GM18951 (cell line): ENCODE data around the gene FAR2.
"Not testable (repeated sequence)": the region's sequence is repeated elsewhere in the genome, so short reads cannot be mapped to it uniquely, and the experiment has no call there.

Source experiments
- POLR2A ChIP-seq: IDR thresholded peaks from 4 replicates; pipeline ENCODE4 v1.6.1; 2011; ENCODE audit warnings: mild to moderate bottlenecking; ENCODE audit not compliant: insufficient read length, insufficient read depth; ENCODE audit errors: extremely low read depth
- in situ Hi-C: fragments of 300-500 bp; cut with MboI; formaldehyde crosslinking; loops from one replicate; pipeline ENCODE4 v1.12.0; 2022; ENCODE audit warnings: low sequenced_read_pairs, mixed read lengths, inconsistent platforms; ENCODE audit not compliant: unreplicated experiment

FAR2 gene

DNA sequence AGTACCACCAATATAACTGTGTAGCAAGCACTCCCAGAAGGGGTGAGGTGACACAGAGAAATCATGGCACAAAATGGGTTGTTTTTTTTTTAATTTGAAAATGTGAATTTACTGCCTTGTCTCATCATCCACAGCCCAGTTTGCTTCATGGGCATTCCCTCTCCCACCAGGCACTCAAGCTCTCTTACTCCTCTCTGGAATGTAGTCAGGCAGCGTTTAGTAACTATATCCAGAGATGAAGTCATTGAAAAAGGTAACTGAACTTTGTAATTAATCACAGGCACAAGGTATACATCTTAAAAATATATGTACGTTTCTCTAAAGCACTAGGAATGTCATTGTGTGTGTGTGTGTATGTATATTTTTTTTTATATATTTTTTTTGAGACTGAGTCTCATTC, 91.4 kb downstream of the FAR2 start:
- in situ Hi-C loops = no loop called here
- TF ChIP-seq POLR2A = no peak

DNA sequence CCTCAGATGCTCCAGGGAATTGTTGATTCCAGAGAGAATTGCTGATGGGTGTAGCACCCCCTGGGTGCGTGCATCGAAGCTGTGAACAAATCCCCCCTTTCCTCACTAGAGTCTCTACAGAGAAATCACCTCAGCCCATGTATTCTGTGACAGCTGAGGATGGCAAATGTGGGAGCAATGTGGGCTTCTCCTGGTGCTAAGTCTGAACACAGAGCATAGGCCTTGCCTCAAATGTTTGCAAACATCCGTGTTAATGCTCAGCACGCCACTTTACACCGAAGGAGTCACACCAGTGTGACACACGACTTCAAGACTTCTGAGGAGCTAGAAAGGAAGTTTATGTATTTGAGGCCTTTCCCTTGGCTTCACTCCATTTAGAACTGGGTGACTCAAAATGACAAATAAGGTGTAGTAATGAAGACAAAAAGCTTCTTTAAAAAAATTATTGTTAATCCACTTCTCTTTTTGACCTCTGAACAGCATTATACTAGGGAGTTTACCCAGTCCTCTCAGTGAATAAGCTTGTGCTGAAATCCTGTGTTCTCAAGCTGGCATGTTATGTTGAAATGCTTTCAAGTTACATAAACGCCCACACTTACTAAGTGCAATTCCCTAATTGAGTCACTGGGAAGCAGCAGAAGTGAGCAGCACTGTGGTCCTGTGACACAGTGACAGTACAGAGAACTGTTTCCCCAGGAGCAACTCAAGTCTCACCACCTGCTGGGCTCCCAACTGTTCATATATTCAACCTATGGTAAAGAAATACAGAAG, 92.9 kb downstream of the FAR2 start:
- in situ Hi-C loops = no loop called here
- TF ChIP-seq POLR2A = no peak

DNA sequence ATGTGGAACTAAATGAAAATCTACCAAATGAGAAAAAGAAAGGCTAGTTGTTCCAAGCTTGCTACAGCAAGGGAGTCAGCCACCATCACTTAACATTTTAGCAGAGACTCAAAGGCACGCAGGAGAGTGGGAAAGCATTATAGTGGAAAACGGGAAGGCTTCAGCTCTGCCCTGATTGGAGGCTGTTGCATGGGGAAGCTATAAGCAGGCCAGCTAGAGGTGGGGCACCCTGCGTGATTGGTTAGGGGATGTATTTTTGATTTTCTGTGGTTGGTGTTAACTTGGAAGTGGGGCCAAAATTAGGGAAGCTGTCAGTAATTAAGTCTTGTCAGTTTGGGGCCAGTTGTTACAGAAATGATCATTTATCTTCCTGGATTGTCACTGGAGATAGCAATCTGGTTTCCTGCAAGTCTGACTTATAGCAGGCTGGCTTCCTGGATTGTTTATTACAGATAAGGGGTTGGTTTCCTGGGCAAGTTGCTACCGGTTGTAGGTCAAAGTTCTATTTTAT, 93.9 kb downstream of the FAR2 start:
- in situ Hi-C loops = no loop called here
- TF ChIP-seq POLR2A = no peak

DNA sequence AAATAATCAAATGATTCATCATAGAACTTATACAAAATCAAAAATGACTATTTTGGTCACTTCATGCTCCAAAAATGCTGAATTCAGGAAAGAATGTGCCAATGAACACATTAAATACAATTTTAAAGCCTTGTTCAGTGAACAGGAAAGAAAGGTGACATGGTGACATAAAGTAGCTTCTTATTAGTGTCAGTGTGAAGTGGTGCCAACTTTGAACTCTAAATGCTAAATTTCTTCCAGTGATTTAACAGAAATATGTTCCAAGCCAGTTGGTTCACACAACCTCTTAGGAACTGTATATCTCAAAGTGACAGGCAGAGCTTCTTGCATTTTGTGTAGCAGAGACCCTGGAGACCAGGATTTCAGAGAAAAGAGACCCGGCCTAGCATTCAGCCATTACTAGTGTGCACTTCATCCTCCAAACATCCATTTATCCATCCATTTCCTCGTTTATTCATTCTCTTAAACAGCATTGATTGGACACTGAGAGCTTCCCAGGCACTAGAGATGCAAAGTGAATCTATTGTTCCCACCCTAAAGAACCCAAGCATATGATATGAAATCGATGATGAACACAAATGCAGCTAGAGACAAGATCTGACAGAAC, 95.2 kb downstream of the FAR2 start:
- TF ChIP-seq POLR2A = no peak
- in situ Hi-C loops = no loop called here

DNA sequence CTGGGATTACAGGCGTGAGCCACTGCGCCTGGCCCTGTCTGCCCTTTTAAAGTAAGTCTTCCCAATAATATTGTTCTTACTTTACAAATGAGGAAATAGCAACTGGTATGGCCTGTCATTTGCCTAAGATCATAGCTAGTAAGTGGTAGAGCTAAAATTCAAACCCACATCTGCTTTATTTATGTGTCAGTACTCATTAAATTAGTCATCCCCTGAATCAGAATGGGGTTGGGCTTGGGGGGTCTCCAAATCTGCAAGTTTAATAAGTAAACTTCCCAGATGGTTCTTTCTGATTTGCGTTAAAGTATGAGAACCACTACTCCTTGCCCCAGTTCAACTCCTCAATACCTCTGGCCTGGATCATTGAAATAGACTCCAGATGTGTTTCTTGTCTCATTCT, 96.2 kb downstream of the FAR2 start:
- in situ Hi-C loops = no loop called here
- TF ChIP-seq POLR2A = no peak

DNA sequence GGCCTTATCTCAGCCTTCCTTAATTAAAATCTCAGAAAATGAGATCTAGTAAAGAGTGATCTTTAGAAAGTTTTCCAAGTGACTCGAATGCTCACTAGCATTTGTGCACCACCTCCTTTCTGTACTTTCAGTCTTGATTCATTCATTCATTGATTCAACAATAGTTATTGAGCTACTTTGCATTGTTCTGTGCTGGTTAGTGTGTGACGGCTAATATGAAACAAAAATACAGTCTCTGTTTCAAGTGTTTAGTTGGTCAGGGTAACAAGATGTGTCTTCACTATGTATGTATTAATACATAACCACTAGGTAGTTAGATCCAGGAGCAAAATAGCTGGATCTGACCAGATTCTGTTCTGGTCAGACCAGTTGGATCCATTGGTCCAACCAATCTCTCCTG, 100.9 kb downstream of the FAR2 start:
- TF ChIP-seq POLR2A = no peak
- in situ Hi-C loops = no loop called here

DNA sequence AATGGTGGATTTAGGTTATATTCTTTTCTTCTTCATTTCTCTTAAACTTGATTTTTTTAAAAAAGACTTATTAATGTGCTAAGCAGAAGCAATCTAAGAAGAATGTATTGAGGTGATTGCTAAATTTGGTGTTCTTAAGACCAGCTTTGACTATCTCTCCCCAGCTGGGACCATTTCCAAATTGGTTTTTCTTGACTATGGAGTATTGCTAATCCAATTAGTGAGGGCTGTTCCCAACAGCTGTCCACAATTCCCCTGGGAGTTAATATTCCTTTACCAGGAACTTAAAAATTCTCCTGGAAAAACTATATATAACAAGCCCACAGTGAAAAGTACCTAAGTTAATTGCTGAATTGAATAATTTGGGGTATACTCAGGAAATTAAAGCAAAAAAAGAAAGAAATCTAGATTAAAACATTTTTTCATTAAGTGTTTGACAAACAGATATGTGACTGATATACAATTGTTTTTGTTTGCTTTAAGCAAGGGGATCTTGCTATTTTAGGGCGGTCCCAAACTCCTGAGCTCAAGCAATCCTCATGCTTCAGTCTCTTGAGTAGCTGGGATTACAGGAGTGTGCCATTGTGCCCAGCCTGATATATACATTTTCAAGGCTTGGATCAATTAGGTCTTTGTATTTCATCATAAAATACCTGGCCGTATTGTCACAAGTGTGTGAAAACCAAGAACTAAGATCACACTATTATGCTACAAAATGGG, 105.0 kb downstream of the FAR2 start:
- TF ChIP-seq POLR2A = no peak
- in situ Hi-C loops = no loop called here

DNA sequence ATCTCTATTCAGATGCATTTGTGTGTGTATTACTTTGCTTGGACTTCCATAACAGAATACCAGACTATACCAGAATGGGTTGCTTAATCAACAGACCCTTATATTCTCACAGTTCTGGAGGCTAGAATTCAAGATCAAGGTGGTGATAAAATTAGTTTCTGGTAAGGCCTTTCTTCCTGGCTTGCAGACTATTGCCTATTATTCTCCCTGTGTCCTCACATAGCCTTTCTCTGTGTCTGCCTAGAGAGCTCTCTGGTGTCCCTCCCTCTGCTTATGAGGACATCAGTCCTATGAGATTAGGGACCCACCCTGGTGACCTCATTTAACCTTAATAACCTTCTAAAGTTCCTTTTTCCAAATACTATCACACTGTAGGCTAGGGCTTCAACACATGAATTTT, 106.0 kb downstream of the FAR2 start:
- in situ Hi-C loops = no loop called here
- no peak for TF ChIP-seq POLR2A

DNA sequence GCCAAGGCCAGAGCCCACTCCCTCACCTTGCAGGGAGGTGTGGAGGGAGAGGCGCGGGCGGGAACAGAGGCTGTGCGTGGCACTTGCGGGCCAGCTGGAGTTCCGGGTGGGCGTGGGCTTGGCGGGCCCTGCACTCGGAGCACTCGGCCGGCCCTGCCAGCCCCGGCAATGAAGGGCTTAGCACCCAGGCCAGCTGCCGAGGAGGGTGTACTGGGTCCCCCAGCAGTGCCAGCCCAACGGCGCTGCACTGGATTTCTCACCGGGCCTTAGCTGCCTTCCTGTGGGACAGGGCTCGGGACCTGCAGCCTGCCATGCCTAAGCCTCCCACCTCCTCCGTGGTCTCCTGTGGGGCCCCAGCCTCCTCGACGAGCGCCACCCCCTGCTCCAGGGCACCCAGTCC, 107.5 kb downstream of the FAR2 start:
- in situ Hi-C loops = no loop called here
- TF ChIP-seq POLR2A = no peak

DNA sequence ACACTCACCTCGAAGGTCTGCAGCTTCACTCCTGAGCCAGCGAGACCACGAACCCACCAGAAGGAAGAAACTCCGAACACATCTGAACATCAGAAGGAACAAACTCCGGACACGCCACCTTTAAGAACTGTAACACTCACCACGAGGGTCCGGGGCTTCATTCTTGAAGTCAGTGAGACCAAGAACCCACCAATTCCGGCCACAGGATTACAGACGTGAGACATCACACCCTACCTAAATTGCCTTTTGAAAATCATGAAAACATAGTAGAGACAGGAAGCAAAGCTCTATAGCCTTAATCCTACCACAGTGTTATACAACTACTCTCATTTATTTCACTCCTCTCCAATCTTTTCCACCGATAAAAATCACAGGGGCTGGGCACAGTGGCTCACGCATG, 108.6 kb downstream of the FAR2 start:
- in situ Hi-C loops = not testable (repeated sequence)

DNA sequence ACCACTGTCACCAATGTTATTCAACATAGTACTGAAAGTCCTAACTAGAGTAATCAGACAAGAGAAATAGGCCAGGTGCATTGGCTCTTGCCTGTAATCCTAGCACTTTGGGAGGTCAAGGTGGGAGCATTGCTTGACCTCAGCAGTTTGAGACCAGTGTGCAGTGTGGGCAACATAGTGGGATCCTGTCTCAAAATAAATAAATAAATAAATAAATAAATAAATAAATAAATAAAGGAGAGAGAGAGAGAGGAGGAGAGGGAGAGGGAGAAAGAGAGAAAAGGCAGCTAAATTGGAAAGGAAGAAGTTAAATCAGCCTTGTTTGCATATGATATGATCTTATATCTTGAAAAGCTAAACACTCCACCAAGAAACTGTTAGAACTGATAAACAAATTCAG, 115.3 kb downstream of the FAR2 start:
- no peak for TF ChIP-seq POLR2A
- in situ Hi-C loops = no loop called here

DNA sequence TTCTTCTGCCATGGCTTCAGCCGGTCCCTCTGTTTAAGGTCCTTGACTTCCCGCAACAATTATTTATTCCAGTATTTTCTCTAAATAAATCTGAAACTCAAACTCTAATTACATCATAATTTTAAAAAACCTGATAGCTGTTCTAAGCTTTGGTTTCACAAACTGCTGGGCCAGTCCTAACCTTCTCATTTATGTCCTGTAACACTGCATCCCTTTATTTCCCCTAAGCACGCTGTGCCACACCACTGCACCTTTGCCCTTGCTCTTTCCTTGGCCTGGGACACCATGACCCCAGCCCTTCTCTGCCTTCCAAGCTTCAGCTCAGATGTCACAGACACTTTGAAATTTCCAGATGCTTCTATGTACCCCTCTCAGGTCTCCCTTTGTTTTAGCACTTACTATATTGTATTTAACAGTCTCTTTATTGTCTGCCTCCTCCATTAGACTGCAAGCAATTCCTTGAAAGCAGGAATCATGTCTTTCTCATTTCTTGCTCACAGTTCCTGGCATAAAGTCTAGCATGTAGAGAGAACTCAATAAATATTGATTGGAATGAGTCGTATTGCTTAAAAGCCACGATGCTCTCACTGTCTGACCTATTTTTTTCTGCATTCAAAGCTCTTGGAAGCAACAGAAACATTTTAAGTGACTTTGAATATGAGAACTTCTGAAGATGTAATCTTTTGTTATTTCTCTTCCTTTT, 120.8 kb downstream of the FAR2 start:
- in situ Hi-C loops = no loop called here
- no peak for TF ChIP-seq POLR2A

DNA sequence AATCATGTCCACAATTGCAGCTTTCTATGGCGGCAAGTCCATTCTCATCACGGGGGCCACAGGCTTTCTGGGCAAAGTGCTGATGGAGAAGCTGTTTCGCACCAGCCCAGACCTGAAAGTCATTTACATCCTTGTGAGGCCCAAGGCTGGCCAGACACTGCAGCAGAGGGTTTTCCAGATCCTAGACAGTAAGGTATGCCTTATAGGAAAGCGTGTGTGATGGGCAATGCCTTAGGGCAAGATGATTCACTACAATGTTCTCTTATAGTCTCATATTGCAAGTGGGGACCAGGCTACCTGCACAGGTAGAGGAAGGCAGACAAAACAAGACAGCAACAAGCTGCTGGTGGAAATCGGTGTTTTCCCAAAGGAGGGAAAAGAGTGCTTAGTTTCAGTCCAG, 121.4 kb downstream of the FAR2 start:
- in situ Hi-C loops = no loop called here
- no peak for TF ChIP-seq POLR2A
